GM12878 (cell line): Measurements from ENCODE around the gene BEST2. TPM values are rescaled to one million over a fixed set of nuclear protein-coding genes. Genes with fewer than 3 reads are reported as not detected.

Experiments
- BHLHE40 ChIP-seq, 2 experiments: fragments of 450-650 bp in 1 of 2; IDR thresholded peaks; 2 replicates each; pipeline ENCODE4 v1.6.1; 2011 to 2017; ENCODE audit warnings: low read depth in 2 of 2, borderline replicate concordance in 1 of 2, improper control_type of control experiment in 1 of 2, low read length in 1 of 2, mild to moderate bottlenecking in 1 of 2
- BRCA1 ChIP-seq: IDR thresholded peaks from 2 replicates; pipeline ENCODE4 v1.6.1; 2011; ENCODE audit warnings: low read depth, low read length, improper control_type of control experiment
- CHD1 ChIP-seq: IDR thresholded peaks from 2 replicates; pipeline ENCODE4 v1.6.1; 2012; ENCODE audit warnings: low read depth, low read length, improper control_type of control experiment
- DPF2 ChIP-seq: fragments of 450-650 bp; IDR thresholded peaks from 2 replicates; pipeline ENCODE4 v1.6.1; 2017; ENCODE audit warnings: mild to moderate bottlenecking
- ESRRA ChIP-seq: IDR thresholded peaks from 2 replicates; pipeline ENCODE4 v1.6.1; 2012; ENCODE audit warnings: mild to moderate bottlenecking, low read length, improper control_type of control experiment
- ETV6 ChIP-seq, 2 experiments: fragments of 450-650 bp in 1 of 2; IDR thresholded peaks in 1 of 2; conservative IDR thresholded peaks in 1 of 2; 2 replicates each; pipeline ENCODE4 v1.6.1; 2014; ENCODE audit warnings: antibody characterized with exemption in 1 of 2, borderline replicate concordance in 1 of 2, low read depth in 1 of 2, mild to moderate bottlenecking in 1 of 2, moderate library complexity in 1 of 2
- MAX ChIP-seq: IDR thresholded peaks from 2 replicates; pipeline ENCODE4 v1.6.1; 2012; ENCODE audit warnings: low read depth, low read length, improper control_type of control experiment
- PKNOX1 ChIP-seq: fragments of 450-650 bp; IDR thresholded peaks from 2 replicates; pipeline ENCODE4 v1.6.1; 2016; ENCODE audit warnings: mild to moderate bottlenecking
- POLR2A ChIP-seq: IDR thresholded peaks from 2 replicates; pipeline ENCODE4 v1.6.1; 2011; ENCODE audit warnings: low read depth, mild to moderate bottlenecking, low read length
- RBBP5 ChIP-seq: fragments of 200-600 bp; sonication (generic); conservative IDR thresholded peaks from 2 replicates; pipeline ENCODE4 v1.6.1; 2016
- SIN3A ChIP-seq: IDR thresholded peaks from 2 replicates; pipeline ENCODE4 v1.6.1; 2012; ENCODE audit warnings: low read depth, low read length, improper control_type of control experiment
- SPI1 ChIP-seq: IDR thresholded peaks from 2 replicates; pipeline ENCODE4 v1.6.1; 2011; ENCODE audit warnings: low read depth, mild to moderate bottlenecking, low read length, moderate library complexity, borderline replicate concordance; ENCODE audit not compliant: insufficient read depth
- TCF3 ChIP-seq: IDR thresholded peaks from 2 replicates; pipeline ENCODE4 v1.6.1; 2012; ENCODE audit warnings: low read depth, mild to moderate bottlenecking, low read length, borderline replicate concordance; ENCODE audit not compliant: insufficient read depth
- USF1 ChIP-seq: IDR thresholded peaks from 2 replicates; pipeline ENCODE4 v1.6.1; 2011; ENCODE audit warnings: borderline replicate concordance, low read depth, mild to moderate bottlenecking, moderate library complexity, mixed read lengths, low read length; ENCODE audit not compliant: insufficient read depth; ENCODE audit errors: extremely low read length
- ZBTB11 ChIP-seq: fragments of 450-650 bp; formaldehyde crosslinking; IDR thresholded peaks from 2 replicates; pipeline ENCODE4 v1.5.0; 2022; ENCODE audit warnings: mild to moderate bottlenecking, missing genetic modification characterization
- ZBTB40 ChIP-seq: fragments of 450-650 bp; IDR thresholded peaks from 2 replicates; pipeline ENCODE4 v1.6.1; 2016; ENCODE audit warnings: mild to moderate bottlenecking, moderate library complexity, borderline replicate concordance
- ZSCAN29 ChIP-seq: fragments of 450-650 bp; IDR thresholded peaks from 2 replicates; pipeline ENCODE4 v1.6.1; 2017; ENCODE audit warnings: mild to moderate bottlenecking, moderate library complexity
- ZZZ3 ChIP-seq: IDR thresholded peaks from 2 replicates; pipeline ENCODE4 v1.6.1; 2011; ENCODE audit warnings: low read depth; ENCODE audit not compliant: control insufficient read depth, insufficient read length
- polyA plus RNA-seq, 11 experiments: library from polyadenylated mRNA; depleted of rRNA in 4 of 11; unstranded in 6 of 11; stranded (reverse) in 5 of 11; fragments of >200 nt; fragmentation: Nextera tagmentation in 4 of 11; fragmentation: Illumina TruSeq in 1 of 11; extraction: Ambion mirVana in 4 of 11; extraction: Trizol in 1 of 11; gene quantifications; 1 replicate in 1 of 11; 2 replicates in 10 of 11; pipeline versions ENCODE4 v1.2.1 to v1.2.3, GENCODE V29; 2011 to 2016; ENCODE audit warnings: inconsistent platforms in 2 of 11, missing spikeins in 2 of 11, low read depth in 1 of 11
- total RNA-seq, 4 experiments: library from RNA; depleted of rRNA in 3 of 4; stranded (reverse); fragments of >200 nt in 3 of 4; fragmentation: Illumina TruSeq in 1 of 4; extraction: Trizol in 1 of 4; gene quantifications; 2 replicates each; pipeline versions ENCODE4 v1.2.1 to v1.2.3, GENCODE V29; 2013 to 2021

The BEST2 gene
- total and polyA plus RNA-seq, 10 of the 15 experiments (the other 5 are each of a cell fraction or from before 2014, with no cell fraction given) = not detected

GRCh38 chr19:12792051-12792852 is 40.7 kb downstream of the BEST2 start (continued):
- 0 out of 2 replicates have a peak, but pooled peaks have one; percentile 6 for TF ChIP-seq ZBTB11 (CRISPR knock-in tag)
- TF ChIP-seq ESRRA = peak; percentile 14; the same call in 1 of the 2 replicates
- no peak for TF ChIP-seq ZZZ3
- peak; percentile 52; the same call in 1 of the 2 replicates for TF ChIP-seq PKNOX1
- TF ChIP-seq DPF2 = 0 out of 2 replicates have a peak, but pooled peaks have one; percentile 69
- peak; percentile 31; the same call in 1 of the 2 replicates for TF ChIP-seq MAX
- TF ChIP-seq BHLHE40 (IDR thresholded peaks at IDR 0.05; ENCODE audit: borderline replicate concordance in 1 of 2, low read depth in 2 of 2, low read length in 1 of 2) = peak in 1 of 2 experiments; percentile 39; a peak in 1 of 4 replicates
- TF ChIP-seq ETV6 (conservative IDR thresholded peaks at IDR 0.05 in 1 of 2, IDR thresholded peaks at IDR 0.05 in 1 of 2; ENCODE audit: borderline replicate concordance in 1 of 2, low read depth in 1 of 2) = no peak
- TF ChIP-seq ZSCAN29 = peak; percentile 48; the same call in 1 of the 2 replicates
- TF ChIP-seq USF1 = peak; percentile 71
- peak; percentile 68 for TF ChIP-seq TCF3
- no peak for TF ChIP-seq RBBP5
- TF ChIP-seq BRCA1 = no peak
- TF ChIP-seq POLR2A = peak; percentile 81
- TF ChIP-seq SIN3A = peak; percentile 72; the same call in 1 of the 2 replicates
- 0 out of 2 replicates have a peak, but pooled peaks have one; percentile 84 for TF ChIP-seq CHD1
- TF ChIP-seq SPI1 = peak; percentile 40; the same call in 1 of the 2 replicates
- TF ChIP-seq ZBTB40 = peak; percentile 58; the same call in 1 of the 2 replicates
